ENCODE results near the gene GGACT. TPM values are rescaled to one million over a fixed set of nuclear protein-coding genes. Genes with fewer than 3 reads are reported as not detected.

Gene GGACT
- polyA plus RNA-seq, 1 experiment, result 7.6 TPM

- Histone ChIP-seq H3K9me3 (ENCODE audit: control insufficient read depth, insufficient read depth, low read length) (no peaks in the 10 kb centered on the region), H3K27ac (ENCODE audit: low read depth, low read length) (no peak overlapping the region), H3K27me3 (ENCODE audit: control insufficient read depth, insufficient read depth, low read length) (no peaks in the 10 kb centered on the region), H3K4me3 (ENCODE audit: low read depth, low read length) (no peak overlapping the region)
- ChIA-PET POLR2A (no interaction called here), CTCF (no interaction called here)
- TF ChIP-seq CTCF (IDR thresholded peaks at IDR 0.05; ENCODE audit: low read depth, low read length), result no peak
- no peak for DNase-seq (ENCODE audit: low read depth, low spot score)
Measured at GRCh38 chr13:100596516-100596915, 7.9 kb upstream of the GGACT start.

GRCh38 chr13:100594731-100595130, 6.1 kb upstream of the GGACT start:
- Histone ChIP-seq H3K4me3 (ENCODE audit: low read depth, low read length) (no peak overlapping the region), H3K9me3 (ENCODE audit: control insufficient read depth, insufficient read depth, low read length) (no peaks in the 10 kb centered on the region), H3K27me3 (ENCODE audit: control insufficient read depth, insufficient read depth, low read length) (no peaks in the 10 kb centered on the region), H3K27ac (ENCODE audit: low read depth, low read length) (no peak overlapping the region)
- CTCF ChIA-PET, result no interaction called here
- POLR2A ChIA-PET, result no interaction called here
- DNase-seq (ENCODE audit: low read depth, low spot score), result no peak
- peak; percentile 12; the same call in 1 of the 2 replicates for TF ChIP-seq CTCF (IDR thresholded peaks at IDR 0.05; ENCODE audit: low read depth, low read length)

GRCh38 chr13:100594255-100594654, 5.7 kb upstream of the GGACT start:
- ChIA-PET POLR2A (no interaction called here), CTCF (no interaction called here)
- no peak for TF ChIP-seq CTCF (IDR thresholded peaks at IDR 0.05; ENCODE audit: low read depth, low read length)
- Histone ChIP-seq H3K4me3 (ENCODE audit: low read depth, low read length) (no peak overlapping the region), H3K9me3 (ENCODE audit: control insufficient read depth, insufficient read depth, low read length) (no peaks in the 10 kb centered on the region), H3K27ac (ENCODE audit: low read depth, low read length) (no peak overlapping the region), H3K27me3 (ENCODE audit: control insufficient read depth, insufficient read depth, low read length) (no peaks in the 10 kb centered on the region)
- no peak for DNase-seq (ENCODE audit: low read depth, low spot score)

- no peaks in the 10 kb centered on the region for H3K27me3 ChIP-seq (ENCODE audit: control insufficient read depth, insufficient read depth, low read length)
- no peak overlapping the region for H3K4me3 ChIP-seq (ENCODE audit: low read depth, low read length)
- POLR2A ChIA-PET, result no interaction called here
- no peak for TF ChIP-seq CTCF (IDR thresholded peaks at IDR 0.05; ENCODE audit: low read depth, low read length)
- H3K9me3 ChIP-seq (ENCODE audit: control insufficient read depth, insufficient read depth, low read length), result no peaks in the 10 kb centered on the region
- no peak for DNase-seq (ENCODE audit: low read depth, low spot score)
- H3K27ac ChIP-seq (ENCODE audit: low read depth, low read length), result no peak overlapping the region
- CTCF ChIA-PET, result interaction anchor here (0.6 to 3.2 kb wide), 8 partner anchors 10 to 44 kb away, joined by 3 to 27 read pairs (median 3); no protein-coding TSS in a partner anchor
Measured at GRCh38 chr13:100589178-100589725, 663 bp upstream of the GGACT start.

GRCh38 chr13:100584896-100585295, 3.7 kb downstream of the GGACT start:
- H3K9me3 ChIP-seq (ENCODE audit: control insufficient read depth, insufficient read depth, low read length), result no peaks in the 10 kb centered on the region
- no peak overlapping the region for H3K27ac ChIP-seq (ENCODE audit: low read depth, low read length)
- no peak overlapping the region for H3K4me3 ChIP-seq (ENCODE audit: low read depth, low read length)
- no peak for DNase-seq (ENCODE audit: low read depth, low spot score)
- CTCF ChIA-PET, result interaction anchor here (1.3 to 3.5 kb wide), 2 partner anchors 12 to 669 kb away, joined by 3 to 19 read pairs; no protein-coding TSS in a partner anchor
- POLR2A ChIA-PET, result no interaction called here
- no peak for TF ChIP-seq CTCF (IDR thresholded peaks at IDR 0.05; ENCODE audit: low read depth, low read length)
- H3K27me3 ChIP-seq (ENCODE audit: control insufficient read depth, insufficient read depth, low read length), result no peaks in the 10 kb centered on the region

All from AG04450 (cell line).